GM19193 (cell line): ENCODE data around the gene CIAO1.

Experiments used
- POLR2A ChIP-seq: IDR thresholded peaks from 4 replicates; pipeline ENCODE4 v1.6.1; 2011; ENCODE audit not compliant: insufficient read depth, insufficient read length; ENCODE audit errors: extremely low read depth

CIAO1 gene

DNA sequence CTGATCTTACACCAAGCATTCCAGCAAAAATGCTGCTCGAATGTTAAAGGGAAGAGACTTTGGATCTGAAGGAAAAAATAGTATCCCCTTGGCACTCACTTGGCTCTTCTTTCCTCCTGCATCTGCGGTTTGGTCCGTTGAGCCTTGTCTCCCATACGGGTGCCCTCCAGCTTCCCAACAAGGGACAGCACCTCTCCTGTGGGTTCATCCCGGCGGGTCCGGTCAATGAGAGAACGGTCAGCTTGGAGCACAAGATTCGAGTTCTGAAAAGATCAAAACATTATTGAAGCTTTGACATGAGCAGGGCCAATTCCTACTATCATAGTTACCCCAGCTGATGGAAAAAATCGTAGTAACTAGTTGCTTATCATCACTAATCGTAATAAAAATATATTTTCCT lies 38.6 kb downstream of the CIAO1 start:
- TF ChIP-seq POLR2A: no peak

DNA sequence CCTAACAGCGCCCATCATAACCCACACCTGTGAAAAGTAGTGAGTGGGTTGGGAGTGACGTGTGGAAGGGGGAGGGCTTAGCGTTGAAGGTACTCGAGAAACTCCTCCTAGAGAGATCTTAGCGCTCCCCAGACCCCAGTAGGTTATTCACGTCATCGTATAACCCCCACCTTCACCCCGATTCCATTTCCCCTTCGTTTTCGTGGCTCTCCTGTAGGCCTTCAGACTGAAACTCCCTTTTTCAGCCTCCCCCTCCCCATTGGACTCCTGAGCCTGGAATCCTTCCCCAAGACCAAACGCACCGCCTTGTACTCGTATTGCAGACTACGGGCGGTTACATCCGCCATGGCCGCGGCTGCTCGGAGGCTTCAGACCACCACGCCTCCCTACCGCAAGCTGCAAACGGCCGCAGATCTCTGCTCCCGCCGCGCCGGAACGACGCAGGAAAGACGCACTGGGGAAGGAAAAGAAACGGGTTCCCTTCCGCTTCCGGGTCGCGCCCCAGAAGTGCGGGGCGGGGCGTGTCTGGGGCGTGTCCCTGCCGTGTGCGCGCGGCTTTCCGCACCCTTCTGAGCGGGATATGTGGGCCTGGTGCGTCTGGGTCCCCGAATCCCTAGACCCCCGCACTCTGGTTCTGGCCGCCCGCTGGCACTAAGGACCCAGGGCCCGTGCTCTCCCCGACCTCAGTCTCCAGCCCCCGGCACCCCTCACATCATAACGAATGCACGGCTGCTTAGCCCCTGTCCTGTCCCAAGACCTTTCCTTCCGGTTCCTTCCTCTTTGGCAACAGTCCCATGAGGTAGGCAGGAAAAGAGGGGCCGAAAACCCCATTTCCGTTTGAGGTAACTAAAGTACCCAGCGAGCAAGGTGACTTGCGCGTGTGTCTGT lies 39.3 kb downstream of the CIAO1 start, which contains the start of gene SNRNP200:
SNRNP200 (minus strand) TSS at position 456 of the 888 bp plus-strand sequence; CDS start at position 347, 109 bp downstream.
- peak; percentile 91 for TF ChIP-seq POLR2A

DNA sequence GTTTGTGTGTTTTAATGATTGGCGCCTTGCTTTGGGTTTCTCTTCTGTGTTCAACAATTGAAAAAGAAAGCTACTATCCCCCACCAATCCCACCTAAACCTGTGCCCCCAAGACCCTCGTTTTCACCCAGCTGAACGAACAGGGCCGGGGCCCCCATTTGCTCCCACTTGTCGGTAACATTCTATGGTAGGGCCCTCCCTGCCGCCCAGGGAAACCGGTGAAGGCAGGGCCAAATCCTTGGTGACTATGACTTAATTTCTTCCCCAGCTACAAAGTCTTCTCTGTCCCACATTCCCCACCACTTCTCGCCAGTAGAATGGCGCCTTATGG lies 39.9 kb downstream of the CIAO1 start:
- no peak for TF ChIP-seq POLR2A

DNA sequence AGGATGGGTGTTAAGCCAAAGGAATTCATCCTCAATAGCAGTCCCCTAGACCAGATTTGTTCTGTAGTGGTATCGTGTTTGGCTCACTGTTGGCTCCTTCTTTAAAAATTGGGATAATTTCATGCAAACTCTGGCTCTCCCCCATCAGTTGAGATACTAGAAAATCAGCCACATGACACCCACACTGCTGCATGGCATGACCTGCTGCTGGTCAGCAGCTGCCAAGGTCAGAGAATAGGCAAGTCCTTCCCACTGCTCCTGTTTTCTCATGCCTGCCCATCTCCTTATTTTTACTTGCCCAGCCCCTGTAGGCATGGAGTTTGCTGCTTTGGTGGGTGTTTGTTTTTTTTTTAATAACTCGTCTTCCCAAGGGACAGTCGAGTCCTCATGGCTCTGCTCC lies 40.3 kb downstream of the CIAO1 start:
- TF ChIP-seq POLR2A: no peak

DNA sequence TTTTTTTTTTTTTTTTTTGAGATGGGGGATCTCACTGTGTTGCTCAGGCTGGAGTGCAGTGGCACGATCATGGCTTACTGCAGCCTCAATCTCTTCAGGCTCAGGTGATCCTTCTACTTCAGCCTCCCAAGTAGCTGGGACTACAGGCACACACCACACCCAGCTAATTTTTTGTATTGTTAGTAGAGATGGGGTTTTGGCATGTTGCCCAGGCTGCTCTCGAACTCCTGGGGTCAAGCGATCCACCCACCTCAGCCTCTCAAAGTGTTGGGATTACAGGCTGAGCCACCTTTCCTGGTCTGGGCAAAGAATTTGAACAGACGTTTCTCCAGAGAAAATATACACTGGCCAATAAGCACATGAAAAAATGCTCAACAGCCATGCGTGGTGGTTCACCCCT lies 42.2 kb downstream of the CIAO1 start:
- TF ChIP-seq POLR2A: no peak

DNA sequence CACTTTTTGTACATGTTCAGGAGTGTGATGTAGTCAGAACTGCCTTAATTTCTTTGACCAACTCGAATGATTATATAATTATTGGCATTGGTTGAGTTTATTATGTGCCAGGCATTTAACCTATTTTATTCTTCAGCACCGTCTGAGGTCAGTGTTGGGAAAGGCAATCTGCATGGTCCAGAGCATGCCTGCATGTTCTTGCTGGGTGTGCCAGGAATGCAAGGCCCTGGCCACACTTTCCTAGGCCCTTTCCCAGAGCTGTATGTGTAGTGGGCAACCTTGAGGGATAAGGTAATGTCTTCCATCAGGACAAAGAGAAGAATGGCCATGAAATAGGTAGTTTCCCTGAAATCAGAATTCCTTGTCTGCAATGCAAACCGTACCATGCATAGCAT lies 49.0 kb downstream of the CIAO1 start:
- no peak for TF ChIP-seq POLR2A

DNA sequence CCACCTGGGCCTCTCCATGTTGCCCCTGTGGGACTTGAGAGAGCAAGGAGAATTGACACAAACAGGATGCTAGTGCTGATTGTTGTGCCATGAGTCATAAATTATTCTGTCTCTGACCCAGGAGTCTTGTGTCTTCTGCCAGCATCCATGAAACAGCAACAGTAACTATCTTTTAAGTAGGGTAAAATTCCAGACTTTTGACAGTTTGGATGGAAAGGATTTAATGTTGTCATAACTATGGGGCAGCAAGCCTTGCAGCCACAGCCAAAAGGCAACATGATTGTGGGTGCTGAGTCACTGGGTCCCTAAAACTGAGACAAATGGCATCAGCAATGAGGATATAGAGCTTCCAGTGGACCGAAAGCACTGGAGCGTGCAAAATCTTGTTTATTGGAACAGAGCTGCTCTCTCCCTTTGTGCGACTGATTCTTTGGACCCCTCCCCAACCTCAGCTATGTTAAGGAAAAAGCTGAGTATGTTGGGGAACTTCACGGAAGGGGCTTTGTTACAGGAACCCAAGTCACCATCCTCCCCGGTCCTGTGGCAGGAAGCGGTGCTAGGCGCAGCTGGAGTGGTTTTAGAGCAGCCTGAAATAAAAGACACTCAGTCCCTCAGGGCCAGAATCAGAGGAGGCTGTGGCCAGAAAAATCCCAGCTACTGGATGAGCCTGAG lies 49.5 kb downstream of the CIAO1 start:
- TF ChIP-seq POLR2A: no peak

DNA sequence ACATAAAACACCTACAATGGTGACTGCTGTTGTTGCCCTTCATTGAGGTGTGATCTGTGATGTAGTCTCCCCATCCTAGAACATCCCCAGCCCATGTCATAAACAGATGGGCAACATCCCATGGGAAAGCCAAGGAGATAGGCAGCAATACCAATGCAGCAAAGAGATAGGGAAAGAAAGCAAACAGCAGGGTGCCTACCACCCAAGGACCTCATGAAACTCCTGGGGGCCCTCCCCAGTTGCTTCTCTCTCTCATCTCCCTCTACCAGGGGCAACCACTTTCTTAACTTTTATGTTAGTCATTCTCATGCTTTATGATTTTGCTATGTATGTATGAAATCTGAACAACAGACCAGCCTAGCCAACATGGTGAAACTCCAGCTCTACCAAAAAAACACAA lies 51.0 kb downstream of the CIAO1 start:
- TF ChIP-seq POLR2A: no peak

DNA sequence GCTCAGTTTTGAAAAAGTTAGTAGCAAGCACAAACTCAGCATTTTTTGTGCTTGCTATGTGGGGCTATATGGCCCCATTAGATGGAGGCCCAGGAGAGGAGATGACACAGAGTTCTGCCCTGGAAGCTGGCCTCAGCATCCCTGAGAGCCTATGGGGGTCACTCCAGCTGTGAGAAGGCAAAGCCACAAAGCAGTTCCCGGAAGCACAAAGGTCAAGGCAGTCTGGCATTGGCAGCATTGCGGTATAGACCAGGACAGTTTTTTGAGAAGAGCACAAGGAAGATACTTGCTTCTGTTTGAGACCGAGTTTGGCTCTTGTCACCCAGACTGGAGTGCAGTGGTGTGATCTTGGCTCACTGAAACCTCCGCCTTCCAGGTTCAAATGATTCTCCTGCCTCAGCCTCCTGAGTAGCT lies 51.6 kb downstream of the CIAO1 start:
- no peak for TF ChIP-seq POLR2A

DNA sequence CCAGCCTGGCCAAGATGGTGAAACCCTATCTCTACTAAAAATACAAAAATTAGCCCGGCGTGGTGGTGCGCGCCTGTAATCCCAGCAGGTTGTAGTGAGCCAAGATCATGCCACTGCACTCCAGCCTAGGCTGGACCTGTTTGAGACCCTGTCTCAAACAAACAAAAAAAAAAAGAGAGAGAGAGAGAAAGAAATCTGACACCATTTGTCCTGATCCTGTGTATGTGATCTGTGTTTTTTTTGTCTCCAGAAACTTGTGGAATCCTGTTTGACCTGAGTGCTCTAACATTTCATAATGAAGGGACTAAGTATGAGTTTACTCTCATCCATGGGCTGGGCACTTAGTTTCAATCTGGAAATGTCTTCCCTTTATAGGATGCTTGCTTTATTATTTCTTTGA lies 52.7 kb downstream of the CIAO1 start:
- no peak for TF ChIP-seq POLR2A

DNA sequence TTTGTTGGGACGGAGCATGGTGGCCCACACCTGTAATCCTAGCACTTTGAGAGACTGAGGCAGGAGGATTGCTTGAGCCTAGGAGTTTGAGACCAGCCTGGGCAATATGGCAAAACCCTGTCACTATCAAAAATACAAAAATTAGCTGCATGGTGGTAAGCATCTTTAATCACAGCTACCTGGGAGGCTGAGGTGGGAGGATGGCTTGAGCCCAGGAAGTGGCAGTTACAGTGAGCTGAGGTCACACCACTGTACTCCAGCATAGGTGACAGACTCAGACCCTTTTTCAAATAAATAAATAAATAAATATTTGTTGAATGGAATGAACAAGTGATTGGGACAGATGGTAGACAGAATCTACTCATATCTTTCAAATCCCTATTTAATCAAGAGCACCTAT lies 53.4 kb downstream of the CIAO1 start:
- TF ChIP-seq POLR2A: no peak

DNA sequence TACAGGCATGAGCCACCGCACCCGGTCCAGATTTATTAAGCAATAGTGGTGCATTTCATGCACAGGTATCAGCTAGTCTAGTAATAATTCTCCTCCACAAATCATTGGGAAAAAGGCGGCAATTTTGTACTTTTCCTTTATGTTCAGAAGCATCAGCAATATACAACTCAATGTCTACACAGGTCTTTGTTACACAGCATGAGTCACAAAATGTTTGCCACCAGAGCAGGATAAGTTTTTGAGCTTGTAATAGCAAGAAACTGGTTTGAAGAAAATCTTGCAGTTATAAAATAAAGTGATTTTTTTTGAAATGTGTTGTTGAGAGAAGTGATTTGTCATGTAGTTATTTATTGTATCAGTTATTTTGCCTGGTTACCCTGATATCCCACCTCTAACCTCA lies 54.3 kb downstream of the CIAO1 start:
- no peak for TF ChIP-seq POLR2A

DNA sequence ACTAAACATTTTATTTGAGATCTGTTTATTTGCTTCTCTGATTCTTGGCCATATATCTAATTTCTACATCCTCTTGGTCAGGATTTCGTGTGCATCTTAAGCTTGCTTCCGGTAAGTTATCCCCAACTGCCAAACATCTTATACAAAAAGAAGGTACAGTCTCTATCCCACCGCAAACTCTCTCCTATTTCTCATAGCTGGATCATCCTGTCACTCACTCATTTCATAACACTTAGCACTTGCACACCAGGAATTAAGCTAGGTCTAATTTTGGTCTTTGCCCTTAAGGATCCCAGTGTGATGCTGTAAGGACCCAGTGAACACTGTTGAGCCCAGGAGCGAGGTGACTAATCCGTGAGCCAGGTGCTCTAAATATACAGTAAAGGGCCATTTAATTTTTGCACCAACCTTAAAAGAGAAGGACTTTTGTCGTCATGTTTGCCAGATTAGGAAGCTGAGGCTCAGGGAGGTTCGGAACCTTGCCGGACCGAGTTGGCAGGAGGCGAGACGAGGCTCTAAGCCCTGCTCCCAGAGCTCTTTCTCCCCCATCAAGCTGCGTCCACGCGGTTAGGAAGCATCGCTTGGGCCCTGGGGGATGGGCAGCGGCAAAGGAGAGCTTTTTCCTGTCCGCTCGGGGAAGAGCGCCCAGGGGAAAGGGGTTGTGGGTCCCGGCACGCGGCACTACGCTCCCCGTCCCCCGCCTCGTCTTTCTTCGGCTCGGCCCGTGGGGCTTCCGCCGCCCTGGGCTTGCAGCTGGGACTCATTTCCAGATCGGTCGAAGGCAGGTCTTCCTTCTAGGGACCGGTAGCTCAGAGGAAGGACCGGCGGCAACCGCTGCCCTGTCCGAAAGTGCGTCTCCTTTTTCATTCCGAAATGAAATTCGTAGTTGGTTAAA lies 55.0 kb downstream of the CIAO1 start:
- TF ChIP-seq POLR2A: no peak
